SK-N-DZ (cell line): ENCODE measurements around the gene CHRM4. TPM values are rescaled to one million over a fixed set of nuclear protein-coding genes. Genes with fewer than 3 reads are reported as not detected.

Source experiments
- DNase-seq: peaks from one replicate; pipeline ENCODE4 v3.0.0-alpha.2; 2015; ENCODE audit warnings: low spot score
- polyA plus RNA-seq, 2 experiments: library from polyadenylated mRNA; depleted of rRNA; stranded (reverse); fragments of >200 nt; gene quantifications; 2 replicates each; pipeline ENCODE4 v1.2.3, GENCODE V29; 2014

The CHRM4 gene
- 2.3 and 4.6 TPM in 2 replicates for polyA plus RNA-seq (2014; cell fraction: cytosol; rRNA removed)
- polyA plus RNA-seq (2014; cell fraction: nucleus; rRNA removed) = 1.6 and 2.3 TPM in 2 replicates

GRCh38 chr11:46391578-46392420 is at the start of gene CHRM4:
Gene CHRM4, minus strand, starts transcription at chr11:46391776. Its CDS starts 5,219 bp downstream, at chr11:46386557.
- DNase-seq = peak; percentile 82

DNA sequence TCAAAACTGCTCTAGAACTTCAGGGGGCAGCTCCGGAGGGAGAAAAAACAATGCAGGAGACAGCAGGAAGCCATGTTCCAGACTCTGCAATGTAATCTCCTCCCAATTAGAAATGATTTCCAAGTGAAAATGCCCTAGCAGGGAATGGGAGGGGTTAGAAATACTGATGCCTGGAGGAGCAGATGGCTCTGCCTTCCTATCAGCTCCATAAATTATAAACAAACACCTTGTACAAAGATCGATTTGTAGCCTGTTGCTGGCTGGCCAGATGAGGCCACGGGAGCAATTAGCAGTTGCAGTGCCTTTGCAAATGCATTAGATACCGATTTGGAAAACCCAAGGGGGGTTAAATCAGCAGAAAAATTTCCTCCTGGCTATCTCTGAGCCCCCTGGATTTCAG is 46.6 kb upstream of the CHRM4 start:
- DNase-seq = peak; percentile 77

GRCh38 chr11:46437122-46437689 is 45.6 kb upstream of the CHRM4 start:
- no peak for DNase-seq

GRCh38 chr11:46436113-46436512 is 44.5 kb upstream of the CHRM4 start:
- no peak for DNase-seq

DNA sequence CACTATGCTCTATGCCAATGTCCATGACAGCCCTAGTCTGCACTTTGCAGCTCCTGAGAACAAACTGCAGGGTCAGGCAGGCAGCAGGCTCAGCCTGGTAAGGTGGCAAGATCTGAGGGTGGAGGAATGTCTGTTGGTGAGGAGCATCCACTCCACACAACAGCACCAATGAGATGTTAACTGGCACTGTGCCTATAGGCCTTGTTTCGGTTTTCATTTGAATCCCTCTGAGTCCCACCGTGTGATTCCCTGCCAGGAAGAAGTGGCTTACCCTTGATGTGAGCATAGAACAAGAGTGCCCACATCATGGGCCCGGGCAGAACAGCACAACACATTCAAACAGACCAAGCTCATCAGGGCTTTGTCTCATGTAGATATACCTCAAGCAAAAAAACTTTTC is 44.1 kb upstream of the CHRM4 start:
- no peak for DNase-seq

DNA sequence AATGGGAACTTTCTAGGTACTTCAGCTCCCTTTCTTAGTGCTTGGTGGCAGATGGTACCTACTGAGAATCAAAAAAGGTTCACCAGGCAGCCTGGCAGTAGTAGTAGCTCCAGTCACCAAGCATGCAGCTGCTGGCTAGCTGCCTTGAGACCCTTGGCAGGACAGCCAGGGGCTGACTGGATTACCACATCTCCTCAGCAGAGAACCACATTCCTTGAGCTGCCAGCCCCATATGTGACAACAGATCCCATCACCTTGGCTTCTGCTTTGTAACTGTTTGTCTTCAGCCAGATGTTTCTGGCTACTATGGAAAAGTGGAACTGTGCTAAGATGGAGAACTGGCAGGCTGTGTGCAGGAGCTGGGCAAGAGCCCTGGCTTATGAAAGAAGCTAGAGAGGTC is 39.6 kb upstream of the CHRM4 start:
- no peak for DNase-seq

DNA sequence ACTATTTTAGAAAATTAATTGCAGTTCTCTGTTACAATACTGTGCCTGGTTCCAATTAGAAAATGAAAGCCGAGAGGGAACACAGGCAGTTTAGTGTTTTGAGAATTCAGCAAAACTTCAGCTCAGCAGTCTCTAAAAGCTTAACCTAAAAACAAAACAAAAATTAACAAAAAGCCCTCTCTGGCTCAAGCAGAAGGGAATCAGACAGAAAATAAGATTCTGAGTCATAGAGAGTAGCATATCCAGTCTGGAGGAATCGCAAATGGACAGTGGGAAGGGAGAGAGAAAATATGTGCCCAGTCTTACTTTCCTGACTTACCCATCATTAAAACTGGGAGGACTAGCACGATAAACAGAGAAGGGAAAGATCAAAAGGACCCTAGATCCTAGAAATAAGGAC is 38.1 kb upstream of the CHRM4 start:
- no peak for DNase-seq

- no peak for DNase-seq
These were observed 35.8 kb upstream of the CHRM4 start for GRCh38 chr11:46427364-46427763.

DNA sequence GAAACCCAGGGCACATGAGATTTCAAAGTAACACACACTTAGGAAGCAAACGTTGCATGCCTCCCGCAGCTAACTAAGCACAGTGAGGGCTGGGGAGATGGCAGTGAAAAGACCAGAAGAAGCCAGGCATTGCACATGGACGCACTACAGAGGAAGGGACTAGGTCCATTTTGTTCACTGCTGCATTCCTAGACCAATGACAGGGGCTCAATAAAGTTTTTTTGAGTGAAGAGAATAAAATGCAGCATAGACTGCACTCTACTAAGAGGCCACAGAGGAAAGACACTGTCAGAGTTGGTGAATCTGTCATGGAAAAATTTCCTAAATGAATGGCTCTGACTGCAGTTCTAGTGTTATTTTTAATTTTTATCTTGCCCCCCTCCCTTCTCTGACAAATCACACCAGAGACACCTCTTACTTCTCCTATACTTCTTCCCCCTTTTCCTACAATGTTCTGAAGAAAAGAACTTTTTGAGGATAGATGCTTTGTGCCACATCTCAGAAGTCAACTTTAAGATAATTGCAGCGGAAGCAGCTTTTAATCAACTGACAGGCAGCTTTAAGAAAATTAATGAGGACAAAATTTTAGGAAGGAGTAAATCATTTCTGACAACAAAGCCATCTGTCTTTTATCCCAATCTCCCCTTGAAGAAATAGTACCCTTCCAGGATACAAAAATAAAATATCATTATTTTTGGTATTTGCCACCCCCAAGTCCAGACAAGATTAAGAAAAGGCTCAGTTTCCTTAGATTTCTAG is 34.8 kb upstream of the CHRM4 start:
- DNase-seq = no peak

DNA sequence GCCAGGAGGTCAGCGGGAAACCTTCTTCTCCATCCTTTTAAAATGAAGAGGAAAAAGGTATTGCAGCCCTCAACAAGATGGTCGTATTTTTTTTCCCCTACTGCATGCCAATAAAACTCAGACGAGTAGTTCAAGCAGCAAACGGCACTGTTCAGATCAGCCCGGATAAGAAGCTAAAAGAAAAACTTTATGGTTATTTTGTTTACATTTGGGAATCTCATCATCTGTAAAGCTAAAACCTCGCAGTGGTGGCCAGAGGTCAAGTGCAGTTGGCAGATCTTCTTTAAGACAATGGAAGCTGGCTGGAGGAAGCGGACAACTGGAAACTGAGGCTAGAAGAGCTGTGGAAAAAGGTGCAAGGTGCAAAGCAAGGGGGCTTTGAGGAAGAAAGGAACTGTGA is 31.0 kb upstream of the CHRM4 start:
- no peak for DNase-seq

DNA sequence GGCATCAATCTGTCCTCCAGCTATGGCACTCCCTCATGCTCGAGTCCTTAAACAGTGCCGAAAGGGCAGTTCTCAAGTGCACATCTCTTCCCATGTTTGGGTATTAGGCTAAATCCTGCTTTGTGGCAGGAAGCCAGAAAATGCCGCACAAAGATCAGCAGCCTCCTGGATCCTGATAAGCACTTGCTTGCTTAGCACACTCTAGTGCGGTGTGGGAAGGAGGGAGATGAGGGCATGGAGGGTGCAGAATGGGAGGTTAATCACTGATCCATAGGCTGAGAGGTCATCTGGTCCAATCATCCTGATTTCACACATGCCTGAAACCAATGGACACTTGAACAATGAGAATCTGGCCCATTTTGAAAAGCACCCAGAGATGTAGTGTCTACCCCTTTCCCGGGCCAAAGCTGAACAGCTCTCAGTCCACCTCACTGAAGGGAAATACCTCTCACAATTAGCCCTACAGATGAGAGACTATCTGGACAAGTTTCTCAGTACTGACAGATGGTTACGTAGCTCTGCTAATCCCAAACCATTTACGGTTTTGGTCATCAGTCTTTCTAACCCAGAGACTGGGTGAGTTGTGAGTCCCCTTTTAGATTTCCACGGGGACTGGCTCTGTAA is 29.8 kb upstream of the CHRM4 start:
- DNase-seq = no peak

DNA sequence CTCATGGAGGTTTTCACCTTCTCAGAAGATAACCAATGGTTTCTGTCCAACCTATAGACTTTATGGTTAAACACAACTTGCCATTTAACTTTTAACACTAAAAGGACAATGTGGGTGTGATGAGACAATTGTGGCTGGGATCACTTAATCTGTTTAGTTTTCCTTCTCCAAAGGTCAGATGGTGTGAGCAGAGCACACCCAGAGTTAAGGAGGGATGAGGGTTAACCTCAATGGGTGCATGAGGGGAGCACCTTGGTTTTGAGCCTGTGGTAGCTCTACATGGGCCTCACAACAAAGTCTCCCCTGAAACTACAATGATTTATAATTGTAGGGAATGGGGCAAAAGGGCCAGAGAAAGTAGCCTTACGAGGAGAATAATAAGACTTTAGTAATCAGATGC is 28.9 kb upstream of the CHRM4 start:
- DNase-seq = no peak

- DNase-seq = no peak
These were observed 27.2 kb upstream of the CHRM4 start for GRCh38 chr11:46418751-46419150.

DNA sequence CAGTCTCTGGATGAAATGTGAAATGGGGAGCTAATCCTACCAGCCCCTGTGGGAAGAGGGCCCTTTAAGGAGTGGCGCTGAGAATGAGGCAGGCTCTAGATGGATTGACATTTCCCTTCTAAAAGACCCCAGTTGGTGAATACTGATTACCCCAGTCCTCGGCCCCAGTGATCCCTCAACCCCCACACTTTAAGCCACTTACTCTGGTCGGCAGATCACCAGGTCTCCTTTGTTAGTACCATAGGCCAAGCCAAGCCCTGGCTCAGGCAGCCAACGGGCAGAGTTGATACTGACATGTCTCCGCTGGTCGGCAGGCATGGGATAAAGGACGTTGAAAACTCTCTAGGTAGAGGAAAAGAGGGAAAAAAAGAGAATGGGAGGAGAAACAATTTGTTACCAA is 26.1 kb upstream of the CHRM4 start:
- DNase-seq = no peak

DNA sequence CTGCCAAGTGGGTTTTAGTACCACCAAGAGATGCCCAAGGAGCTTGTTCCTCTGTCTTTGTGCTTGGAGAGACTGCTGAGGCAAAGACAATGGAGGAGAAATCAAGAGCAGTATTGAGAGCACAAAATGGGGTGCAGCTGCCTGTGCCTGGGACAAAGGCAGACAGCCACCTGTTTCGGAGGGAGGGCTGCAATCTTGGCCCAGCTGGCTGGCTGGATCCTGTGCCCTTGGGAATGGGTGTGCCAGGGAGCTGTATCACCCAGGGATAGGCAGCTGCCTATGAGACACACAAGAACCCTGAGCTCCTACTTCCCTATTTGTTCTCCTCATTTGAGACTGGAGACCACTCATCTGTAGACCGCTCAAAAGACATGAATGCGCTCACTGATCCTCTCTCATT is 23.3 kb upstream of the CHRM4 start:
- no peak for DNase-seq

- DNase-seq = no peak
These were observed 22.9 kb upstream of the CHRM4 start for GRCh38 chr11:46414466-46414796.

DNA sequence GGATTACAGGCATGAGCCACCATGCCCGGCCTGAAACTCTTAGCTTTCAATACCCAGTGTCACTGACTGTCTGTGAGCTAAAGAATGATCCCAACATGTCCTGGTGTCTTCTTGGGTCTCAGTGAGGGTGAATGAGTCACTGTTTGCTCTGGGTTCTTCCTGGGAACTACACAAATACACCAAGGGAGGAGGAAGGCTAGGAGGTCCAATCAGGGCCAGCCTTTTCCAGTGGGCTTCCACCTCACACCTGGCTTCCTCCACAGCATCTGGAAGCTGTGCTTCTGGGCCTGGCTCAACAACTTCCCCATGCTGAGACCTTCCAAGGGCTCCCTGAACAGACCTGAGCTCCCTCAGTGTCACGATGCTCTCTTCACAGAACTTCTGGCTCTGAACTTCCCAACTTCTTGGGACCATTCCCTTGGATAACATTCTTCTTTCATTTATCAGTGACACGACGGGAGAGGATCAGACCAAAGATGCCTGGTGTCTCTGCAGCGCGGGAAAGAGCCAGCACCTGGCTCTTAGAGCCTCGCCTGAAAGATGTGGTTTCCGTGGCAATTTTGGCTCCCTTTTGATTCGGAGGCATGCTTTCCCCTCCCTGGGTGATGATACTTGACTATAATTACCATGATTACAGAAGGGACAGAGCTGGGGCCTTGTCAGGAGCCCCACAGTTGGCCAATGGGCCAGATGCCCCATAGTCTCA is 22.3 kb upstream of the CHRM4 start:
- no peak for DNase-seq

- no peak for DNase-seq
These were observed 18.4 kb upstream of the CHRM4 start for GRCh38 chr11:46410021-46410420.

DNA sequence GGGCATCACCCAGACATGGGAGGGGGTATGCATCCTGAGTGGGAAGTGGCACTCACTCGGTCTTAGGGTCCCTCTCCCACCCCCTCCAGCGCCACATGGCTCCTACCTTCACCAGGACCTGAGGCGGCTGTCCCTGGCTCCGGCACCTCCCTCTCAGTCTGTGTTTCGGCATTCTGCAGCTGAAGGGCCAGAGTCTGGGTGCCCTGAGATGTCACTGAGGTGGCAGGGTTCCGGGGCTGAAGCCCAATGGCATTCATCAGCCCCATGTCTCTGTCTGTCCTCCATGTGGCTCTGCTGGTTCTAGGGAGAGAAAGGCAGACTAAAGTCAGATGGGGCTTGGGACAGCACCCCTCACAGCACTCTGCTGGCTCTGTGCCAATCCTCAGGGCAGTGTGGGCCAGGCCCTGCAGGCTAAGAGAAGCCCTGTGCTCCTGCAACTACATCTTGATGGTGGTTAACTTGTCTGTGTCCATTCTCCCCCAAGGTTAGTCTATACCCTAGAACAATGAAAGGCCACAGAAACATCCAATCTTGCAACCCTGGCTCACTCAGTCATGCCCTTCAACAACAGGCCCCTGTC is 16.9 kb upstream of the CHRM4 start:
- no peak for DNase-seq

- no peak for DNase-seq
These were observed 16.1 kb upstream of the CHRM4 start for GRCh38 chr11:46407635-46408034.

- no peak for DNase-seq
These were observed 13.0 kb upstream of the CHRM4 start for GRCh38 chr11:46404476-46405017.
